ENCODE results near the gene GHR.

GHR gene

DNA sequence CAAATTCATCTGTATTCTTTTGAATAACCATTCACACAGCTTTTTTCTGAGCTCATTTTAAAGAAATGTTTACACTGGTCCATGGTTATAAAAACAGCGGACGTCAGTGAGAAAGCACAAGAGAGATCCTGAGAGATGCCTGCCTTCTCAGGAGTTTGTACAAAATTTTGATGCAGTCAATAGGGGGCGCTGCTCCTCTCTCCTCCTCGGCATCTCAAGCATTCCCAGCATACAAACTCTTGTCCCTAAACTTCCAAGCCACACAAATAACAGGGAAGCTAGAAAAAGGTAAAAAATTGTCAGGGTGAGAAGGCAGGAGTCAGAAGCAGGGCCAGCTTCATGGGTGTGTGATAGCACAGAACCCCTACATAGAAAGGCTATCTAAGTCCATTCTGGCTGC lies 322.2 kb downstream of the GHR start:
- TF ChIP-seq, protein P1, sequence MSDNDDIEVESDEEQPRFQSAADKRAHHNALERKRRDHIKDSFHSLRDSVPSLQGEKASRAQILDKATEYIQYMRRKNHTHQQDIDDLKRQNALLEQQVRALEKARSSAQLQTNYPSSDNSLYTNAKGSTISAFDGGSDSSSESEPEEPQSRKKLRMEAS (IDR thresholded peaks at IDR 0.05), result no peak
- TF ChIP-seq RAD21 (IDR thresholded peaks at IDR 0.05; ENCODE audit: low read depth), result peak; percentile 47

GRCh38 chr5:42745856-42746255 lies 322.6 kb downstream of the GHR start:
- TF ChIP-seq, protein P2, sequence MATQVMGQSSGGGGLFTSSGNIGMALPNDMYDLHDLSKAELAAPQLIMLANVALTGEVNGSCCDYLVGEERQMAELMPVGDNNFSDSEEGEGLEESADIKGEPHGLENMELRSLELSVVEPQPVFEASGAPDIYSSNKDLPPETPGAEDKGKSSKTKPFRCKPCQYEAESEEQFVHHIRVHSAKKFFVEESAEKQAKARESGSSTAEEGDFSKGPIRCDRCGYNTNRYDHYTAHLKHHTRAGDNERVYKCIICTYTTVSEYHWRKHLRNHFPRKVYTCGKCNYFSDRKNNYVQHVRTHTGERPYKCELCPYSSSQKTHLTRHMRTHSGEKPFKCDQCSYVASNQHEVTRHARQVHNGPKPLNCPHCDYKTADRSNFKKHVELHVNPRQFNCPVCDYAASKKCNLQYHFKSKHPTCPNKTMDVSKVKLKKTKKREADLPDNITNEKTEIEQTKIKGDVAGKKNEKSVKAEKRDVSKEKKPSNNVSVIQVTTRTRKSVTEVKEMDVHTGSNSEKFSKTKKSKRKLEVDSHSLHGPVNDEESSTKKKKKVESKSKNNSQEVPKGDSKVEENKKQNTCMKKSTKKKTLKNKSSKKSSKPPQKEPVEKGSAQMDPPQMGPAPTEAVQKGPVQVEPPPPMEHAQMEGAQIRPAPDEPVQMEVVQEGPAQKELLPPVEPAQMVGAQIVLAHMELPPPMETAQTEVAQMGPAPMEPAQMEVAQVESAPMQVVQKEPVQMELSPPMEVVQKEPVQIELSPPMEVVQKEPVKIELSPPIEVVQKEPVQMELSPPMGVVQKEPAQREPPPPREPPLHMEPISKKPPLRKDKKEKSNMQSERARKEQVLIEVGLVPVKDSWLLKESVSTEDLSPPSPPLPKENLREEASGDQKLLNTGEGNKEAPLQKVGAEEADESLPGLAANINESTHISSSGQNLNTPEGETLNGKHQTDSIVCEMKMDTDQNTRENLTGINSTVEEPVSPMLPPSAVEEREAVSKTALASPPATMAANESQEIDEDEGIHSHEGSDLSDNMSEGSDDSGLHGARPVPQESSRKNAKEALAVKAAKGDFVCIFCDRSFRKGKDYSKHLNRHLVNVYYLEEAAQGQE (IDR thresholded peaks at IDR 0.05; ENCODE audit: low read depth), result no peak
- TF ChIP-seq CEBPB (IDR thresholded peaks at IDR 0.05), result no peak
- TF ChIP-seq CREB1 (IDR thresholded peaks at IDR 0.05; ENCODE audit: low read depth), result no peak
- TF ChIP-seq ZBTB7A (IDR thresholded peaks at IDR 0.05; ENCODE audit: low read depth), result no peak
- no peak for TF ChIP-seq YY1 (IDR thresholded peaks at IDR 0.05; ENCODE audit: low read depth)
- TF ChIP-seq RAD21 (IDR thresholded peaks at IDR 0.05; ENCODE audit: low read depth), result no peak
- no peak for TF ChIP-seq TAF1 (IDR thresholded peaks at IDR 0.05; ENCODE audit: low read depth)
- TF ChIP-seq TEAD4 (IDR thresholded peaks at IDR 0.05), result no peak
- no peak for TF ChIP-seq EP300 (IDR thresholded peaks at IDR 0.05; ENCODE audit: borderline replicate concordance)
- TF ChIP-seq, protein P1 (IDR thresholded peaks at IDR 0.05), result no peak
- TF ChIP-seq NFIC (IDR thresholded peaks at IDR 0.05), result no peak
- no peak for TF ChIP-seq TCF12 (IDR thresholded peaks at IDR 0.05; ENCODE audit: low read depth)
- TF ChIP-seq USF1 (IDR thresholded peaks at IDR 0.05), result no peak
- no peak for TF ChIP-seq FOXM1 (IDR thresholded peaks at IDR 0.05; ENCODE audit: borderline replicate concordance, low read depth)
- TF ChIP-seq EGR1 (IDR thresholded peaks at IDR 0.05), result no peak

DNA sequence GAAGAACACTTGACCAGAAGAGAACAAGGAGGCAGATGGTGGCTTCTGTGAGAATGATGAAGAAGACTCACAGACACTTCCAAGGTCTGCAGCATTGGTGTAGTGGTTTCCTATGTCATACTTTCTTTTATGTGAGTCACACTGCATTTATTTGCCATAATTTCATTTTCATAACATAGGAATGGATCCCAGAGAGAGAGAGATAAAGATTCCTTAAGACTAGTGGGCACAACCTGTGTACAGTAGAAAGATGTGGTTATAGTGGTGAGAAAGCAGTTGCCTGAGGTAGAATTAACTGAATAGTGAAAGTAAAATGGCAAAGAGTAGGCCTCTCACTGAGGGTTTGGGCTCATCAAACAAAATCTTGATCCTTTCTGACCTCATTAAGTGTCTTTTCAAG lies 325.8 kb downstream of the GHR start:
- TF ChIP-seq RAD21 (IDR thresholded peaks at IDR 0.05; ENCODE audit: low read depth), result no peak
- no peak for TF ChIP-seq EP300 (IDR thresholded peaks at IDR 0.05; ENCODE audit: borderline replicate concordance)
- no peak for TF ChIP-seq ZBTB7A (IDR thresholded peaks at IDR 0.05; ENCODE audit: low read depth)
- TF ChIP-seq USF1 (IDR thresholded peaks at IDR 0.05), result no peak
- no peak for TF ChIP-seq EGR1 (IDR thresholded peaks at IDR 0.05)
- TF ChIP-seq TAF1 (IDR thresholded peaks at IDR 0.05; ENCODE audit: low read depth), result no peak
- TF ChIP-seq TCF12 (IDR thresholded peaks at IDR 0.05; ENCODE audit: low read depth), result no peak
- no peak for TF ChIP-seq NFIC (IDR thresholded peaks at IDR 0.05)
- TF ChIP-seq, protein P1 (IDR thresholded peaks at IDR 0.05), result no peak
- TF ChIP-seq FOXM1 (IDR thresholded peaks at IDR 0.05; ENCODE audit: borderline replicate concordance, low read depth), result no peak
- TF ChIP-seq CREB1 (IDR thresholded peaks at IDR 0.05; ENCODE audit: low read depth), result no peak
- no peak for TF ChIP-seq TEAD4 (IDR thresholded peaks at IDR 0.05)
- no peak for TF ChIP-seq YY1 (IDR thresholded peaks at IDR 0.05; ENCODE audit: low read depth)
- no peak for TF ChIP-seq CEBPB (IDR thresholded peaks at IDR 0.05)
- TF ChIP-seq, protein P2 (IDR thresholded peaks at IDR 0.05; ENCODE audit: low read depth), result no peak

- no peak for TF ChIP-seq YY1 (IDR thresholded peaks at IDR 0.05; ENCODE audit: low read depth)
- no peak for TF ChIP-seq TEAD4 (IDR thresholded peaks at IDR 0.05)
- TF ChIP-seq TCF12 (IDR thresholded peaks at IDR 0.05; ENCODE audit: low read depth), result no peak
- TF ChIP-seq NFIC (IDR thresholded peaks at IDR 0.05), result no peak
- TF ChIP-seq USF1 (IDR thresholded peaks at IDR 0.05), result no peak
- no peak for TF ChIP-seq EGR1 (IDR thresholded peaks at IDR 0.05)
- TF ChIP-seq CREB1 (IDR thresholded peaks at IDR 0.05; ENCODE audit: low read depth), result no peak
- no peak for TF ChIP-seq CEBPB (IDR thresholded peaks at IDR 0.05)
- TF ChIP-seq, protein P2 (IDR thresholded peaks at IDR 0.05; ENCODE audit: low read depth), result no peak
- no peak for TF ChIP-seq ZBTB7A (IDR thresholded peaks at IDR 0.05; ENCODE audit: low read depth)
- no peak for TF ChIP-seq FOXM1 (IDR thresholded peaks at IDR 0.05; ENCODE audit: borderline replicate concordance, low read depth)
- no peak for TF ChIP-seq EP300 (IDR thresholded peaks at IDR 0.05; ENCODE audit: borderline replicate concordance)
- no peak for TF ChIP-seq TAF1 (IDR thresholded peaks at IDR 0.05; ENCODE audit: low read depth)
- no peak for TF ChIP-seq RAD21 (IDR thresholded peaks at IDR 0.05; ENCODE audit: low read depth)
Measured at GRCh38 chr5:42750507-42750906, 327.3 kb downstream of the GHR start.
